ENCODE results near the gene PHF3.

DNA sequence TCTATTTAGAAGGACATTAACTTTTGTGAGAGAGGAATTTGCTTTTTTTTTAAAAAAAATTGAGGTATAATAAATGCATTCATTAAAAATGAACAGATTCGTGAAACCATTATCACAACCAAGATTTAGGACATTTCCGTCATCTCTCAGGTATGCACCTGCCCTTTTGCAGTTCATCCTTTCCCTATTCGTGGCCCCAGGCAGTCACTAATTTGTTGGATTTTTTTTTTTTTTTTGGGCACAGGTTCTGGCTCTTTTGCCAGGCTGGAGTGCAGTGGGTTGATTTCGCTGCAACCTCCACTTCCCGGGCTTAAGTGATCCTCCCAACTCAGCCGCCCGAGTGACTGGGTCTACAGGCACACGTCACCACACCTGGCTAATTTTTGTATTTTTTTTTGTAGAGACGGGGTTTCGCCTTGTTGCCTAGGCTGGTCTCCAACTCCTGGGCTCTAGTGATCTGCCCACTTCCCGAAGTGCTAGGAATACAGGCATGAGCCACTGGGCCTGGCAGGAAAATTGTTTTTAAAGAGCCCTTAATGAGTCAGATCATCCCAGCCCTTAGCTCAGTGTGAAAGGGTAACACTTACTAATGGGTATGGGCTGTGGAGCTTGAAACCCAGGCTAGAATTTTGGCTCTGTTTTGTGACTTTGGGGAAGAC, 9.2 kb downstream of the PHF3 start:
- TF ChIP-seq, protein P1, sequence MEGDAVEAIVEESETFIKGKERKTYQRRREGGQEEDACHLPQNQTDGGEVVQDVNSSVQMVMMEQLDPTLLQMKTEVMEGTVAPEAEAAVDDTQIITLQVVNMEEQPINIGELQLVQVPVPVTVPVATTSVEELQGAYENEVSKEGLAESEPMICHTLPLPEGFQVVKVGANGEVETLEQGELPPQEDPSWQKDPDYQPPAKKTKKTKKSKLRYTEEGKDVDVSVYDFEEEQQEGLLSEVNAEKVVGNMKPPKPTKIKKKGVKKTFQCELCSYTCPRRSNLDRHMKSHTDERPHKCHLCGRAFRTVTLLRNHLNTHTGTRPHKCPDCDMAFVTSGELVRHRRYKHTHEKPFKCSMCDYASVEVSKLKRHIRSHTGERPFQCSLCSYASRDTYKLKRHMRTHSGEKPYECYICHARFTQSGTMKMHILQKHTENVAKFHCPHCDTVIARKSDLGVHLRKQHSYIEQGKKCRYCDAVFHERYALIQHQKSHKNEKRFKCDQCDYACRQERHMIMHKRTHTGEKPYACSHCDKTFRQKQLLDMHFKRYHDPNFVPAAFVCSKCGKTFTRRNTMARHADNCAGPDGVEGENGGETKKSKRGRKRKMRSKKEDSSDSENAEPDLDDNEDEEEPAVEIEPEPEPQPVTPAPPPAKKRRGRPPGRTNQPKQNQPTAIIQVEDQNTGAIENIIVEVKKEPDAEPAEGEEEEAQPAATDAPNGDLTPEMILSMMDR (IDR thresholded peaks at IDR 0.05) = no peak
- TF ChIP-seq POLR2A (IDR thresholded peaks at IDR 0.05) (no peak), POLR2AphosphoS5 (IDR thresholded peaks at IDR 0.05) (no peak)
